ENCODE measurements around the gene PPP1R2. TPM values are rescaled to one million over a fixed set of nuclear protein-coding genes. Genes with fewer than 3 reads are reported as not detected.

Gene PPP1R2
- total and polyA plus RNA-seq, 10 donors = 30.7 to 168 (median 61.2) TPM

- Histone ChIP-seq H3K27ac (peak overlapping the region; percentile 31 to 98 (median 64)), H3K4me1 (peaks cover 29 to 87% (median 74%) of the 10 kb centered on the region in 6 donors), H3K27me3 (replicated peaks in 1 of 7) (no peaks in the 10 kb centered on the region), H3K4me3 (no peak overlapping the region), H3K9me3 (no peaks in the 10 kb centered on the region), H3K36me3 (no peaks in the 10 kb centered on the region)
- no peak for DNase-seq
- TF ChIP-seq CTCF (IDR thresholded peaks at IDR 0.05 in 8 of 11, conservative IDR thresholded peaks at IDR 0.05 in 3 of 11) (no peak), POLR2AphosphoS5 (IDR thresholded peaks at IDR 0.05) (no peak), POLR2A (IDR thresholded peaks at IDR 0.05) (no peak)
- intact Hi-C loops (cut with DNase I; ENCODE audit: low total_unique reads) = no loop called here
- 47 to 71% (median 55%) methylated on average over 4 of the region's 4 CpGs for WGBS, 5 donors
Observed at GRCh38 chr3:195546130-195546560, 3.0 kb upstream of the PPP1R2 start.

GRCh38 chr3:195544634-195545033, 1.5 kb upstream of the PPP1R2 start:
- H3K9me3 ChIP-seq = no peaks in the 10 kb centered on the region
- intact Hi-C loops (cut with DNase I; ENCODE audit: low total_unique reads) = no loop called here
- DNase-seq = peak; percentile 71
- H3K27me3 ChIP-seq (replicated peaks in 1 of 7) = no peaks in the 10 kb centered on the region
- H3K4me1 ChIP-seq = peaks cover 33 to 87% (median 75%) of the 10 kb centered on the region in 6 donors
- H3K27ac ChIP-seq = peak overlapping the region in 5 of 8 donors; percentile 35 to 98 (median 96)
- no peaks in the 10 kb centered on the region for H3K36me3 ChIP-seq
- WGBS, 5 donors = 53 to 85% (median 76%) methylated on average over 3 of the region's 3 CpGs
- TF ChIP-seq POLR2AphosphoS5 (IDR thresholded peaks at IDR 0.05) = peak in 1 of 3 donors; percentile 12
- no peak for TF ChIP-seq POLR2A (IDR thresholded peaks at IDR 0.05)
- peak overlapping the region in 1 of 8 donors; percentile 89 for H3K4me3 ChIP-seq

GRCh38 chr3:195544230-195544536, 1.1 kb upstream of the PPP1R2 start:
- H3K27ac ChIP-seq = peak overlapping the region in 6 of 8 donors; percentile 74 to 99 (median 96)

GRCh38 chr3:195543500-195544229, 540 bp upstream of the PPP1R2 start:
- TF ChIP-seq POLR2AphosphoS5 (IDR thresholded peaks at IDR 0.05) = no peak
- no peak for TF ChIP-seq CTCF (IDR thresholded peaks at IDR 0.05 in 8 of 11, conservative IDR thresholded peaks at IDR 0.05 in 3 of 11)
- TF ChIP-seq POLR2A (IDR thresholded peaks at IDR 0.05) = no peak
- DNase-seq = peak; percentile 88
- Histone ChIP-seq H3K4me3 (peak overlapping the region; percentile 66 to 89 (median 74)), H3K27me3 (replicated peaks in 1 of 7) (no peaks in the 10 kb centered on the region), H3K4me1 (peaks cover 34 to 87% (median 75%) of the 10 kb centered on the region in 6 donors), H3K27ac (peak overlapping the region; percentile 94 to 99 (median 98)), H3K36me3 (no peaks in the 10 kb centered on the region), H3K9me3 (no peaks in the 10 kb centered on the region)
- WGBS, 5 donors = 19 to 28% (median 21%) methylated on average over 22 to 38 of the region's 38 CpGs
- intact Hi-C loops (cut with DNase I; ENCODE audit: low total_unique reads) = no loop called here

More at GRCh38 chr3:195544230-195544536, 1.1 kb upstream of the PPP1R2 start:
- Histone ChIP-seq H3K9me3 (no peaks in the 10 kb centered on the region), H3K27me3 (replicated peaks in 1 of 7) (no peaks in the 10 kb centered on the region), H3K4me1 (peaks cover 34 to 87% (median 75%) of the 10 kb centered on the region in 6 donors), H3K36me3 (no peaks in the 10 kb centered on the region), H3K4me3 (peak overlapping the region in 5 of 8 donors; percentile 66 to 89 (median 70))
- no peak for DNase-seq
- TF ChIP-seq CTCF (IDR thresholded peaks at IDR 0.05 in 8 of 11, conservative IDR thresholded peaks at IDR 0.05 in 3 of 11) (no peak), POLR2A (IDR thresholded peaks at IDR 0.05) (no peak), POLR2AphosphoS5 (IDR thresholded peaks at IDR 0.05) (no peak)
- intact Hi-C loops (cut with DNase I; ENCODE audit: low total_unique reads) = no loop called here
- 84 to 94% (median 89%) methylated on average over 4 of the region's 4 CpGs for WGBS, 5 donors

Measured in spleen (tissue), 11 donors.